GM12878 (cell line): ENCODE measurements around the gene PPP1R18. TPM values are rescaled to one million over a fixed set of nuclear protein-coding genes. Genes with fewer than 3 reads are reported as not detected.

Source experiments
- ATF7 ChIP-seq: fragments of 450-650 bp; IDR thresholded peaks from 2 replicates; pipeline ENCODE4 v1.6.1; 2016; ENCODE audit warnings: low read depth, mild to moderate bottlenecking
- EGR1 ChIP-seq, 2 experiments: IDR thresholded peaks; 1 replicate in 1 of 2; 2 replicates in 1 of 2; pipeline ENCODE4 v1.6.1; 2011 to 2012; ENCODE audit warnings: low read depth in 2 of 2, low read length in 2 of 2, borderline replicate concordance in 1 of 2, mild to moderate bottlenecking in 1 of 2, moderate library complexity in 1 of 2
- GATAD2B ChIP-seq: fragments of 450-650 bp; conservative IDR thresholded peaks from 2 replicates; pipeline ENCODE4 v1.6.1; 2017; ENCODE audit warnings: low read depth, mild to moderate bottlenecking, moderate library complexity
- IRF4 ChIP-seq: IDR thresholded peaks from 2 replicates; pipeline ENCODE4 v1.6.1; 2011; ENCODE audit warnings: low read depth, low read length
- NBN ChIP-seq: fragments of 450-650 bp; IDR thresholded peaks from 2 replicates; pipeline ENCODE4 v1.6.1; 2016
- NFYB ChIP-seq: IDR thresholded peaks from 2 replicates; pipeline ENCODE4 v1.6.1; 2011; ENCODE audit warnings: low read depth, mild to moderate bottlenecking, low read length, improper control_type of control experiment, moderate library complexity; ENCODE audit not compliant: insufficient read depth
- NR2C1 ChIP-seq: fragments of 450-650 bp; IDR thresholded peaks from 2 replicates; pipeline ENCODE4 v1.6.1; 2017; ENCODE audit warnings: antibody characterized with exemption, mild to moderate bottlenecking, moderate library complexity
- POU2F2 ChIP-seq: IDR thresholded peaks from 3 replicates; pipeline ENCODE4 v1.6.1; 2011; ENCODE audit warnings: low read depth, mild to moderate bottlenecking, low read length, borderline replicate concordance
- RAD51 ChIP-seq: fragments of 450-650 bp; IDR thresholded peaks from 2 replicates; pipeline ENCODE4 v1.6.1; 2016; ENCODE audit warnings: moderate library complexity, mild to moderate bottlenecking, inconsistent platforms
- RELA ChIP-seq: fragments of 450-650 bp; IDR thresholded peaks from 2 replicates; pipeline ENCODE4 v1.8.0; 2014; ENCODE audit warnings: borderline replicate concordance; ENCODE audit not compliant: partially characterized antibody
- RFX5 ChIP-seq: IDR thresholded peaks from 2 replicates; pipeline ENCODE4 v1.6.1; 2011; ENCODE audit warnings: low read depth, low read length, improper control_type of control experiment
- SREBF2 ChIP-seq: IDR thresholded peaks from 2 replicates; pipeline ENCODE4 v1.6.1; 2012; ENCODE audit warnings: mild to moderate bottlenecking, low read length
- TBL1XR1 ChIP-seq: IDR thresholded peaks from 2 replicates; pipeline ENCODE4 v1.6.1; 2012; ENCODE audit warnings: low read depth, low read length, improper control_type of control experiment
- TCF3 ChIP-seq: IDR thresholded peaks from 2 replicates; pipeline ENCODE4 v1.6.1; 2012; ENCODE audit warnings: low read depth, mild to moderate bottlenecking, low read length, borderline replicate concordance; ENCODE audit not compliant: insufficient read depth
- TCF7 ChIP-seq: IDR thresholded peaks from 2 replicates; pipeline ENCODE4 v1.6.1; 2014; ENCODE audit warnings: antibody characterized with exemption, borderline replicate concordance
- ZNF384 ChIP-seq: IDR thresholded peaks from 2 replicates; pipeline ENCODE4 v1.6.1; 2012; ENCODE audit warnings: low read depth, mild to moderate bottlenecking, low read length, improper control_type of control experiment, borderline replicate concordance
- ZZZ3 ChIP-seq: IDR thresholded peaks from 2 replicates; pipeline ENCODE4 v1.6.1; 2011; ENCODE audit warnings: low read depth; ENCODE audit not compliant: control insufficient read depth, insufficient read length
- polyA plus RNA-seq, 11 experiments: library from polyadenylated mRNA; depleted of rRNA in 4 of 11; unstranded in 6 of 11; stranded (reverse) in 5 of 11; fragments of >200 nt; fragmentation: Nextera tagmentation in 4 of 11; fragmentation: Illumina TruSeq in 1 of 11; extraction: Ambion mirVana in 4 of 11; extraction: Trizol in 1 of 11; gene quantifications; 1 replicate in 1 of 11; 2 replicates in 10 of 11; pipeline versions ENCODE4 v1.2.1 to v1.2.3, GENCODE V29; 2011 to 2016; ENCODE audit warnings: inconsistent platforms in 2 of 11, missing spikeins in 2 of 11, low read depth in 1 of 11
- total RNA-seq, 4 experiments: library from RNA; depleted of rRNA in 3 of 4; stranded (reverse); fragments of >200 nt in 3 of 4; fragmentation: Illumina TruSeq in 1 of 4; extraction: Trizol in 1 of 4; gene quantifications; 2 replicates each; pipeline versions ENCODE4 v1.2.1 to v1.2.3, GENCODE V29; 2013 to 2021
- TF ChIP-seq, protein P1 (sequence below): IDR thresholded peaks from 2 replicates; pipeline ENCODE4 v1.6.1; 2011; ENCODE audit warnings: mild to moderate bottlenecking, low read depth, low read length, moderate library complexity; ENCODE audit not compliant: insufficient replicate concordance
- TF ChIP-seq, protein P2 (sequence below): fragments of 450-650 bp; IDR thresholded peaks from 2 replicates; pipeline ENCODE4 v1.6.1; 2016; ENCODE audit warnings: mild to moderate bottlenecking, moderate library complexity, borderline replicate concordance
- TF ChIP-seq, protein P3 (sequence below): fragments of 450-650 bp; formaldehyde crosslinking; IDR thresholded peaks from 2 replicates; pipeline ENCODE4 v1.4.0; 2020; ENCODE audit warnings: mild to moderate bottlenecking, moderate library complexity

PPP1R18 gene
- total and polyA plus RNA-seq, 10 of the 15 experiments (the other 5 are each of a cell fraction or from before 2014, with no cell fraction given), result 21.0 to 119 (median 52.6) TPM

DNA sequence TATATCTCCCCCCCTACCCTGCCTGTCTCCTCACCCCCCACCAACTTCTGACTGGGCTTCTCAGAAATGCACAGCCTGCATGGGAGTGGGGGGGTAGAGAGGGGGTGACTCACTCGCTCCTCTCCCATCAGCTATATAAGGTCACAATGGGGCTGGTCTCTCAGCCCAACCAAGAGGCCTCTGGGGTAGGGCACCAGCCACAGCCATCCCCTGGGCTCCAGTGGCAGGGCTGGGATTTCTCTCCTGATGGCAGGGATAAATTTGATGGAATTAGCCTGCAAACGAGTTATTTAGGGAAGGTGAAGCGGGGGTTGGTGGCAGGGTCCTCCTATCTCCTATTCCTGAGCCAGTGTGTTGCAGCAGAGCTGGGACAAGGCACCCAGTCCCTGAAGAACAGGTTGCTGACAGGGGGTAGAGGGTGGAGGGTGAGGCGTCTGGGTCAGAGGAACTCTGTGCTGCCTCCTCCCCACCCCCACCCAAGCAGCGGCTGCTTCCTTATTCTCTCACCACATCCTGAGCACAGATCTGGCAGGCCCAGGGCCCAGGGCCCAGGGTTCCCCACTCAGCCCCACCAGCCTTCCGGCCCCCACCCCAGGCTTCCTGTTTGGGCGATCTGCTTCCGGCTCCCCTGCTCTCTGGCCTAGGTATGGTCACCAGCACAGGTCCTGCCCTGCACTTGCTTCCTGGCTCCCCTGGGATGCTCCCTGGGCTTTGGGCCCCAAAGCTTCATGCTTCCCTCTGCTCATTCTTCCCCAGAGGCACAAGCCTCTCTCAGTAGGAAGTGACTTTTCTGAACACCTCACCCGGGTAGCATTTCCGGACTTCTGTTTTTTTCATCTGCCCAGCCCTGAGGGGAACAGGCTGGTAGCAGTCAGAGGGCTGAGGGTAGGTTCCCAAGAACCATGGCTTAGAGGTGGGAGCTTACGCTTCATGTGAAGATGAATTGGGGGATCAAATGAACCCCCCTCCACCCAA lies 4.0 kb downstream of the PPP1R18 start (continued):
- peak; percentile 64; the same call in 1 of the 2 replicates for TF ChIP-seq TCF3
- peak in 1 of 2 experiments; percentile 92; a peak in 2 of 3 replicates for TF ChIP-seq EGR1 (IDR thresholded peaks at IDR 0.05; ENCODE audit: borderline replicate concordance in 1 of 2, low read depth in 2 of 2, low read length in 2 of 2)
- peak; percentile 29; the same call in 1 of the 3 replicates for TF ChIP-seq POU2F2
- peak; percentile 49; the same call in 1 of the 2 replicates for TF ChIP-seq TBL1XR1
- peak; percentile 61 for TF ChIP-seq NR2C1
- TF ChIP-seq GATAD2B, result peak; percentile 77; the same call in 1 of the 2 replicates
- TF ChIP-seq SREBF2, result no peak
- peak; percentile 67; the same call in 1 of the 2 replicates for TF ChIP-seq NBN
- no peak for TF ChIP-seq ZZZ3
- TF ChIP-seq RAD51, result no peak
- 0 out of 2 replicates have a peak, but pooled peaks have one; percentile 29 for TF ChIP-seq NFYB
- peak; percentile 50; the same call in 1 of the 2 replicates for TF ChIP-seq IRF4
- TF ChIP-seq, protein P1, sequence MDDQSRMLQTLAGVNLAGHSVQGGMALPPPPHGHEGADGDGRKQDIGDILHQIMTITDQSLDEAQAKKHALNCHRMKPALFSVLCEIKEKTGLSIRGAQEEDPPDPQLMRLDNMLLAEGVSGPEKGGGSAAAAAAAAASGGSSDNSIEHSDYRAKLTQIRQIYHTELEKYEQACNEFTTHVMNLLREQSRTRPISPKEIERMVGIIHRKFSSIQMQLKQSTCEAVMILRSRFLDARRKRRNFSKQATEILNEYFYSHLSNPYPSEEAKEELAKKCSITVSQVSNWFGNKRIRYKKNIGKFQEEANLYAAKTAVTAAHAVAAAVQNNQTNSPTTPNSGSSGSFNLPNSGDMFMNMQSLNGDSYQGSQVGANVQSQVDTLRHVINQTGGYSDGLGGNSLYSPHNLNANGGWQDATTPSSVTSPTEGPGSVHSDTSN, result no peak
- TF ChIP-seq, protein P2, sequence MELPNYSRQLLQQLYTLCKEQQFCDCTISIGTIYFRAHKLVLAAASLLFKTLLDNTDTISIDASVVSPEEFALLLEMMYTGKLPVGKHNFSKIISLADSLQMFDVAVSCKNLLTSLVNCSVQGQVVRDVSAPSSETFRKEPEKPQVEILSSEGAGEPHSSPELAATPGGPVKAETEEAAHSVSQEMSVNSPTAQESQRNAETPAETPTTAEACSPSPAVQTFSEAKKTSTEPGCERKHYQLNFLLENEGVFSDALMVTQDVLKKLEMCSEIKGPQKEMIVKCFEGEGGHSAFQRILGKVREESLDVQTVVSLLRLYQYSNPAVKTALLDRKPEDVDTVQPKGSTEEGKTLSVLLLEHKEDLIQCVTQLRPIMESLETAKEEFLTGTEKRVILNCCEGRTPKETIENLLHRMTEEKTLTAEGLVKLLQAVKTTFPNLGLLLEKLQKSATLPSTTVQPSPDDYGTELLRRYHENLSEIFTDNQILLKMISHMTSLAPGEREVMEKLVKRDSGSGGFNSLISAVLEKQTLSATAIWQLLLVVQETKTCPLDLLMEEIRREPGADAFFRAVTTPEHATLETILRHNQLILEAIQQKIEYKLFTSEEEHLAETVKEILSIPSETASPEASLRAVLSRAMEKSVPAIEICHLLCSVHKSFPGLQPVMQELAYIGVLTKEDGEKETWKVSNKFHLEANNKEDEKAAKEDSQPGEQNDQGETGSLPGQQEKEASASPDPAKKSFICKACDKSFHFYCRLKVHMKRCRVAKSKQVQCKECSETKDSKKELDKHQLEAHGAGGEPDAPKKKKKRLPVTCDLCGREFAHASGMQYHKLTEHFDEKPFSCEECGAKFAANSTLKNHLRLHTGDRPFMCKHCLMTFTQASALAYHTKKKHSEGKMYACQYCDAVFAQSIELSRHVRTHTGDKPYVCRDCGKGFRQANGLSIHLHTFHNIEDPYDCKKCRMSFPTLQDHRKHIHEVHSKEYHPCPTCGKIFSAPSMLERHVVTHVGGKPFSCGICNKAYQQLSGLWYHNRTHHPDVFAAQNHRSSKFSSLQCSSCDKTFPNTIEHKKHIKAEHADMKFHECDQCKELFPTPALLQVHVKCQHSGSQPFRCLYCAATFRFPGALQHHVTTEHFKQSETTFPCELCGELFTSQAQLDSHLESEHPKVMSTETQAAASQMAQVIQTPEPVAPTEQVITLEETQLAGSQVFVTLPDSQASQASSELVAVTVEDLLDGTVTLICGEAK, result peak; percentile 89; the same call in 1 of the 2 replicates
- no peak for TF ChIP-seq RELA
- TF ChIP-seq, protein P3, sequence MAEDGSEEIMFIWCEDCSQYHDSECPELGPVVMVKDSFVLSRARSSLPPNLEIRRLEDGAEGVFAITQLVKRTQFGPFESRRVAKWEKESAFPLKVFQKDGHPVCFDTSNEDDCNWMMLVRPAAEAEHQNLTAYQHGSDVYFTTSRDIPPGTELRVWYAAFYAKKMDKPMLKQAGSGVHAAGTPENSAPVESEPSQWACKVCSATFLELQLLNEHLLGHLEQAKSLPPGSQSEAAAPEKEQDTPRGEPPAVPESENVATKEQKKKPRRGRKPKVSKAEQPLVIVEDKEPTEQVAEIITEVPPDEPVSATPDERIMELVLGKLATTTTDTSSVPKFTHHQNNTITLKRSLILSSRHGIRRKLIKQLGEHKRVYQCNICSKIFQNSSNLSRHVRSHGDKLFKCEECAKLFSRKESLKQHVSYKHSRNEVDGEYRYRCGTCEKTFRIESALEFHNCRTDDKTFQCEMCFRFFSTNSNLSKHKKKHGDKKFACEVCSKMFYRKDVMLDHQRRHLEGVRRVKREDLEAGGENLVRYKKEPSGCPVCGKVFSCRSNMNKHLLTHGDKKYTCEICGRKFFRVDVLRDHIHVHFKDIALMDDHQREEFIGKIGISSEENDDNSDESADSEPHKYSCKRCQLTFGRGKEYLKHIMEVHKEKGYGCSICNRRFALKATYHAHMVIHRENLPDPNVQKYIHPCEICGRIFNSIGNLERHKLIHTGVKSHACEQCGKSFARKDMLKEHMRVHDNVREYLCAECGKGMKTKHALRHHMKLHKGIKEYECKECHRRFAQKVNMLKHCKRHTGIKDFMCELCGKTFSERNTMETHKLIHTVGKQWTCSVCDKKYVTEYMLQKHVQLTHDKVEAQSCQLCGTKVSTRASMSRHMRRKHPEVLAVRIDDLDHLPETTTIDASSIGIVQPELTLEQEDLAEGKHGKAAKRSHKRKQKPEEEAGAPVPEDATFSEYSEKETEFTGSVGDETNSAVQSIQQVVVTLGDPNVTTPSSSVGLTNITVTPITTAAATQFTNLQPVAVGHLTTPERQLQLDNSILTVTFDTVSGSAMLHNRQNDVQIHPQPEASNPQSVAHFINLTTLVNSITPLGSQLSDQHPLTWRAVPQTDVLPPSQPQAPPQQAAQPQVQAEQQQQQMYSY (CRISPR knock-in tag), result no peak
- TF ChIP-seq ZNF384, result peak; percentile 74
- TF ChIP-seq TCF7, result no peak
- TF ChIP-seq RFX5, result 0 out of 2 replicates have a peak, but pooled peaks have one; percentile 14
- peak; percentile 75 for TF ChIP-seq ATF7
